Esophagus squamous epithelium (tissue), 4 donors: ENCODE measurements around the gene CMTM8.

ENCODE experiments used
- POLR2A ChIP-seq, 4 donors: fragments of 450-650 bp; IDR thresholded peaks; one replicate each; pipeline ENCODE4 v1.6.1; 2017; ENCODE audit warnings: antibody characterized with exemption in 4 of 4, mild to moderate bottlenecking in 4 of 4, moderate library complexity in 3 of 4
- TF ChIP-seq, protein P1 (sequence below), 6 experiments: fragments of 450-650 bp in 4 of 6; fragments of 200-600 bp in 2 of 6; sonication (generic) in 2 of 6; IDR thresholded peaks; one replicate each; pipeline ENCODE4 v1.5.1; 2016 to 2019; ENCODE audit warnings: antibody characterized with exemption in 6 of 6, mild to moderate bottlenecking in 4 of 6, moderate library complexity in 4 of 6

GRCh38 chr3:32413845-32414521 is 175.5 kb downstream of the CMTM8 start:
- TF ChIP-seq, protein P1, sequence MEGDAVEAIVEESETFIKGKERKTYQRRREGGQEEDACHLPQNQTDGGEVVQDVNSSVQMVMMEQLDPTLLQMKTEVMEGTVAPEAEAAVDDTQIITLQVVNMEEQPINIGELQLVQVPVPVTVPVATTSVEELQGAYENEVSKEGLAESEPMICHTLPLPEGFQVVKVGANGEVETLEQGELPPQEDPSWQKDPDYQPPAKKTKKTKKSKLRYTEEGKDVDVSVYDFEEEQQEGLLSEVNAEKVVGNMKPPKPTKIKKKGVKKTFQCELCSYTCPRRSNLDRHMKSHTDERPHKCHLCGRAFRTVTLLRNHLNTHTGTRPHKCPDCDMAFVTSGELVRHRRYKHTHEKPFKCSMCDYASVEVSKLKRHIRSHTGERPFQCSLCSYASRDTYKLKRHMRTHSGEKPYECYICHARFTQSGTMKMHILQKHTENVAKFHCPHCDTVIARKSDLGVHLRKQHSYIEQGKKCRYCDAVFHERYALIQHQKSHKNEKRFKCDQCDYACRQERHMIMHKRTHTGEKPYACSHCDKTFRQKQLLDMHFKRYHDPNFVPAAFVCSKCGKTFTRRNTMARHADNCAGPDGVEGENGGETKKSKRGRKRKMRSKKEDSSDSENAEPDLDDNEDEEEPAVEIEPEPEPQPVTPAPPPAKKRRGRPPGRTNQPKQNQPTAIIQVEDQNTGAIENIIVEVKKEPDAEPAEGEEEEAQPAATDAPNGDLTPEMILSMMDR (IDR thresholded peaks at IDR 0.05), result no peak
- TF ChIP-seq POLR2A (IDR thresholded peaks at IDR 0.05), result no peak
